D721Med (cell line): ENCODE measurements around the gene TIGD6.
A peak's percentile ranks its signal among the peaks of the same experiment; 100 is the strongest.

Source experiments
- DNase-seq: peaks from one replicate; pipeline ENCODE4 v3.0.0; 2011; ENCODE audit warnings: low spot score; ENCODE audit not compliant: insufficient read length
- FAIRE-seq: peaks from 2 replicates; lab custom pipeline; 2011; peaks lifted over from hg19 to GRCh38; lab: Jason Lieb, UNC
- CTCF ChIP-seq: IDR thresholded peaks from 2 replicates; pipeline ENCODE4 v1.5.1; 2012; ENCODE audit warnings: mild to moderate bottlenecking, control low read depth; ENCODE audit not compliant: insufficient read depth; ENCODE audit errors: missing control alignments

The TIGD6 gene

GRCh38 chr5:150006318-150006717 lies 5.9 kb upstream of the TIGD6 start:
- DNase-seq, result no peak
- TF ChIP-seq CTCF, result no peak
- no peak for FAIRE-seq

GRCh38 chr5:150001660-150002486 lies 1.4 kb upstream of the TIGD6 start:
- DNase-seq (no peak), FAIRE-seq (no peak)
- TF ChIP-seq CTCF, result peak; percentile 20

- FAIRE-seq (no peak), DNase-seq (no peak)
These were observed 671 bp upstream of the TIGD6 start for GRCh38 chr5:150000990-150001659.

GRCh38 chr5:149999866-150000255 lies 593 bp downstream of the TIGD6 start:
- no peak for FAIRE-seq

More at GRCh38 chr5:150000990-150001659, 671 bp upstream of the TIGD6 start:
- TF ChIP-seq CTCF, result no peak

GRCh38 chr5:149999359-149999758 lies 1.1 kb downstream of the TIGD6 start:
- FAIRE-seq (no peak), DNase-seq (no peak)
- TF ChIP-seq CTCF, result no peak

More at GRCh38 chr5:149999866-150000255, 593 bp downstream of the TIGD6 start:
- no peak for TF ChIP-seq CTCF
- no peak for DNase-seq

GRCh38 chr5:149998281-149998680 lies 2.2 kb downstream of the TIGD6 start:
- DNase-seq (no peak), FAIRE-seq (no peak)
- TF ChIP-seq CTCF, result no peak

GRCh38 chr5:149996205-149996890 lies 4.1 kb downstream of the TIGD6 start:
- FAIRE-seq, result no peak
- TF ChIP-seq CTCF, result no peak
- no peak for DNase-seq
